Rectal smooth muscle tissue (tissue), 1 donor: Measurements from ENCODE around the gene SLC35G6.
"Not testable (repeated sequence)": the region's sequence is repeated elsewhere in the genome, so short reads cannot be mapped to it uniquely, and the experiment has no call there.

Source experiments
- H3K27ac ChIP-seq: one replicate; pipeline ENCODE4 v1.7.0; 2013; ENCODE audit warnings: low read depth, low read length, inconsistent platforms
- H3K27me3 ChIP-seq: one replicate; pipeline ENCODE4 v1.7.0; 2013; ENCODE audit warnings: low read length; ENCODE audit not compliant: control insufficient read depth, insufficient read depth
- H3K36me3 ChIP-seq: one replicate; pipeline ENCODE4 v1.7.0; 2013; ENCODE audit warnings: low read length; ENCODE audit not compliant: control insufficient read depth, insufficient read depth
- H3K4me1 ChIP-seq: one replicate; pipeline ENCODE4 v1.7.0; 2013; ENCODE audit warnings: low read length; ENCODE audit not compliant: control insufficient read depth, insufficient read depth
- H3K4me3 ChIP-seq: one replicate; pipeline ENCODE4 v1.7.0; 2013; ENCODE audit warnings: low read length
- H3K9ac ChIP-seq: one replicate; pipeline ENCODE4 v1.7.0; 2013; ENCODE audit warnings: low read length

SLC35G6 gene

GRCh38 chr17:7481275-7481674 lies at the start of gene SLC35G6:
Gene SLC35G6, plus strand, starts transcription at chr17:7481446. Its CDS starts 71 bp downstream, at chr17:7481517.
- Histone ChIP-seq H3K27ac (peak within 1 kb of the TSS; percentile 97), H3K4me1 (peaks cover 29% of the 10 kb centered on the region)
- not testable (repeated sequence) for H3K27me3 ChIP-seq, H3K36me3 ChIP-seq, H3K9ac ChIP-seq, H3K4me3 ChIP-seq

DNA sequence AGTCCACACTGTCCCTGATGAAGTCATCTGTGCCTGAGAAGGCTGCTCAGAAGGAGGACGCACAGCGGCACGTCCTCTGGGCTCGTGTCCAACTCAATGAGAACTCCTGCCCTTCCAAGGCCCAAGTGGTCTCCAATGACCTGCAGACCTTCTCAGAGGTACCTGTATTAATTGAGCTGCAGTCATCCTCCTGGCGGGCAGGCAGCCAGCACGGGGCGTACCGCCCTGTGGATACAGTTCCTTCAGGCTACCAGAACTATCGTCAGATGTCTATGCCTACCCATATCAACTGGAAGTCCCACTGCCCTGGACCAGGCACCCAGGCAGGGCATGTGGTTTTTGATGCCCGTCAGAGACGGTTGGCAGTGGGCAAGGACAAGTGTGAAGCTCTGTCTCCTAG lies 49.0 kb upstream of the SLC35G6 start:
- Histone ChIP-seq H3K9ac (no peak overlapping the region), H3K36me3 (no peaks in the 10 kb centered on the region), H3K4me3 (no peak overlapping the region), H3K27me3 (no peaks in the 10 kb centered on the region), H3K27ac (no peak overlapping the region), H3K4me1 (peaks cover 9% of the 10 kb centered on the region)

DNA sequence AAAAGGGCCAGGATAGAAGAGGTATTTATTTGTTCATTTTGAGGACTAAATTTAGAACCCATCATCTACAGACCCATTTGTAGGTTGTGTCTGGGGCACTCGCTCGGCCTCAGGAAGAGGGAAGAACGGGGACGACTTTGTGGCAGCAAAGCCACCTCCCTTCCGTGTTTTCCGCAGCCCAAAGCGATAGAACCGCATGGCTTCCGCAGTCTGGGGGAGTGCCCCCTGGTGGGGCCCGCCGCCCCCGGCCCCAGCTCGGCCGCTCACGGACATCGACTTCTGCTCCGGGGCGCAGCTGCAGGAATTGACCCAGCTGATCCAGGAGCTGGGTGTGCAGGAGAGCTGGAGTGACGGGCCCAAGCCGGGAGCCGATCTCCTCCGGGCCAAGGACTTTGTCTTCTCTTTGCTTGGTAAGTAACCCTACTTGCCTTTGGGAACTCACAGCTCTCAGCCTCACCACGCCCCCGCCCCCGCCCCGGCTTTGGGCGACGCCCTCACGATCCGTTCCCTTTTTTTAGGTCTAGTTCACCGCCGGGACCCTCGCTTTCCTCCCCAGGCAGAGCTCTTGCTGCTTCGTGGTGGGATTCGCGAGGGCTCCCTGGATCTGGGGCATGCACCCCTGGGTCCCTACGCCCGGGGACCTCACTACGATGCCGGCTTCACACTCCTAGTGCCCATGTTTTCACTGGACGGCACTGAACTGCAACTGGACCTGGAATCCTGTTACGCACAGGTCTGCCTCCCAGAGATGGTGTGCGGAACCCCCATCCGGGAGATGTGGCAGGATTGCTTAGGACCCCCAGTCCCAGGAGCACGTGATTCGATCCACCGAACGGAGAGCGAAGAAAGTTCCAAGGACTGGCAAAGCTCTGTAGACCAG lies 45.3 kb upstream of the SLC35G6 start:
- Histone ChIP-seq H3K4me1 (peaks cover 15% of the 10 kb centered on the region), H3K9ac (peak overlapping the region; percentile 57), H3K4me3 (peak overlapping the region; percentile 67), H3K36me3 (no peaks in the 10 kb centered on the region), H3K27me3 (peaks cover 24% of the 10 kb centered on the region), H3K27ac (no peak overlapping the region)

GRCh38 chr17:7436556-7437368 lies 44.5 kb upstream of the SLC35G6 start:
- no peaks in the 10 kb centered on the region for H3K36me3 ChIP-seq
- H3K27me3 ChIP-seq, result peaks cover 29% of the 10 kb centered on the region
- H3K4me3 ChIP-seq, result peak overlapping the region; percentile 67
- no peak overlapping the region for H3K9ac ChIP-seq
- no peak overlapping the region for H3K27ac ChIP-seq
- H3K4me1 ChIP-seq, result peaks cover 15% of the 10 kb centered on the region

- Histone ChIP-seq H3K27me3 (peaks cover 32% of the 10 kb centered on the region), H3K9ac (no peak overlapping the region), H3K36me3 (no peaks in the 10 kb centered on the region), H3K4me1 (peaks cover 15% of the 10 kb centered on the region), H3K27ac (no peak overlapping the region), H3K4me3 (peak overlapping the region; percentile 40)
Observed at GRCh38 chr17:7437369-7437863, 43.8 kb upstream of the SLC35G6 start.

DNA sequence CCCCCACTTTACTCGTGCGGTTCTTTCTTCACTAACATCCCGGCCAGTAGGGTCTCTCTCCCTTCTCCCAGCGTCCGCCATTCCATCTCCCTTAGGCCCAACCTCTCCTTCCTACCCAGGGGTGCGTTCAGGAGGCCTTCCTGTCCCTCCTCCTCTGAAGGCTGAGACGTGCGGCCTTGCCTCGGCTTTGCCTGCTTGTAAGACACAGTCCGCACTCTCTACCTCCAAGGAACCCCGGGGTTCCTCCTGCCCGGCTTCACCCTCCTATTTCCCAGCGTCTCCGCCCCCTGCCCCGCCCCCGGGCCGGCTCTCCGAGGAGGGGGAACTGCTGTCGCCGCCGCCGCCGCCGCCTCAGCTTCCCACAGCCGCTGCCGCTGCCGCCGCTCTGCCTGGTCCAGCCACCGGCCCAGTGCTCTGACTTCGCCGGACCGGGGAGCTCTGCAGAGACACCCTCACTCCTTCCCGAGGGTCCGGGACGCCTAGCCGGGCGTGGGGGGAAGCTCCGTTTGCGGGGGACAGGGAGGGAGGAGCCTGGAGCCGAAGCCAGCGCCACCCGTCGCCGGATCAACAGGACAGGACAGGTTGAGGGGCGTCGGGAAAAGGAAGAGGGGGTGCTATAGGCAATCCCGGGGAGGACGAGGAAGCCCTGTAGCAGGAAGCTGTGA lies 43.2 kb upstream of the SLC35G6 start:
- Histone ChIP-seq H3K27me3 (peaks cover 32% of the 10 kb centered on the region), H3K27ac (no peak overlapping the region), H3K9ac (peak overlapping the region; percentile 10), H3K4me3 (peak overlapping the region; percentile 40), H3K4me1 (peaks cover 15% of the 10 kb centered on the region), H3K36me3 (no peaks in the 10 kb centered on the region)

DNA sequence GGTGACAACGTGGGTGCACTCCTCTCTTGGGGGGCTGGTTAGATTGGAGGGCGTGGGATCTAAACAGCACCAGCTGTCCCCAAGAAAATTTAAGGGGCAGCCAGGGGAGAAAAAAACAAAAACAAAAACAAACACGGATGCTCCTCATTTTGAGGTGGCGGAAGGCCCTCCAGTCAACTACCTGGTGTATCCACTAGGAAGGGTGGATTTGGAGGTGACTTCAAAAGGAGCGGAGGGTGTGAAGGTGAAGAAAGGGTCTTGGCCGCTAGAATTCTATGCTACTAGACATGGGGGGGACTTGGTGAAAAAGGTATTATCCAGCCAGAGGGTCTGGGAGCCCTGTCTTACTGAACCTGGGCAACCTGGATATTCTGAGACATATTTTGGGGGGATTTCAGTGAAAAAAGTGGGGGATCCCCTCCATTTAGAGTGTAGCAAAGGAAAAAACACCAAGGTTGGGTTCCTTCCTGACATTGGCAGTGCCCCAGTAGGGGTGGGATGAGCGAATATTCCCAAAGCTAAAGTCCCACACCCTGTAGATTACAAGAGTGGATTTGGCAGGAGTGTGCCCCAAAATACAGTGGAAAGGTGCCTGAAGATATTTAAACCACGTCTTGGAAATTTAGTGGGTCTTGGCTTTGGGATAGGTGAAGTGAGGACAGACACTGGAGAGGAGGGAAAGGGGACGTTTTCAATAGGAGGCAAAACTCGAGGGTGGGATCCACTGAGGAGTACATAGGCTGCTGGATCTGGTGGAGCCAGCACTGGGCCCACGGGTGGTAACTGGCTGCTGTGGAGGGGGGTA lies 42.4 kb upstream of the SLC35G6 start:
- no peaks in the 10 kb centered on the region for H3K36me3 ChIP-seq
- peaks cover 32% of the 10 kb centered on the region for H3K27me3 ChIP-seq

GRCh38 chr17:7439462-7440112 lies 41.7 kb upstream of the SLC35G6 start, which contains the start of gene FGF11:
Gene FGF11, plus strand, starts transcription at chr17:7439512. Its CDS starts 109 bp downstream, at chr17:7439621.
- H3K27ac ChIP-seq, result no peak within 1 kb of the TSS
- peaks cover 32% of the 10 kb centered on the region for H3K27me3 ChIP-seq
- peak within 1 kb of the TSS; percentile 57 for H3K4me3 ChIP-seq
- H3K36me3 ChIP-seq, result no peaks in the 10 kb centered on the region
- peaks cover 15% of the 10 kb centered on the region for H3K4me1 ChIP-seq
- peak within 1 kb of the TSS; percentile 10 for H3K9ac ChIP-seq

More for the DNA sequence above, 42.4 kb upstream of the SLC35G6 start:
- peak overlapping the region; percentile 24 for H3K4me3 ChIP-seq
- H3K4me1 ChIP-seq, result peaks cover 15% of the 10 kb centered on the region
- H3K9ac ChIP-seq, result peak overlapping the region; percentile 10
- H3K27ac ChIP-seq, result no peak overlapping the region

GRCh38 chr17:7440113-7440833 lies 41.0 kb upstream of the SLC35G6 start:
- H3K4me3 ChIP-seq, result peak overlapping the region; percentile 57
- no peak overlapping the region for H3K27ac ChIP-seq
- H3K27me3 ChIP-seq, result peaks cover 36% of the 10 kb centered on the region
- H3K36me3 ChIP-seq, result no peaks in the 10 kb centered on the region
- H3K4me1 ChIP-seq, result peaks cover 15% of the 10 kb centered on the region
- H3K9ac ChIP-seq, result no peak overlapping the region

DNA sequence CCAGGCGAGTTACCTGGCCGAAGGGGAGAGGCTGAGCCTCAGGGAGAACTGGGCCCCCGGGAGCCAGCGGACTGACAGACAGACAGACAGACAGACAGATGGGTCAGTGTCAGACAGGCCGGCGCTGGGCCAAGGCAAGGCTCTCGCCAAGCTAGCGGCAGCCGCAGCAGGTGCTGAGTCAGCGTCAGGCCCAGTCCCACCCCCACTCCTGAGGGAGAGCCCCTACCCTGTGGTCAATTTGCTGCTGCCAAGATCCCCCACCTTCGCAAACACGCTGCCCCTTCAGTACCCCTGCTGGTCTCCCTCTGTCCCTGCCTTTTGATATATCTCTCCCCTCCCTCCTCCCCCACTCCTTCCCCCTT lies 40.4 kb upstream of the SLC35G6 start:
- H3K27ac ChIP-seq, result no peak overlapping the region
- peaks cover 11% of the 10 kb centered on the region for H3K4me1 ChIP-seq
- H3K36me3 ChIP-seq, result no peaks in the 10 kb centered on the region
- H3K27me3 ChIP-seq, result peaks cover 39% of the 10 kb centered on the region
- no peak overlapping the region for H3K9ac ChIP-seq
- no peak overlapping the region for H3K4me3 ChIP-seq

- Histone ChIP-seq H3K4me1 (peaks cover 10% of the 10 kb centered on the region), H3K27ac (no peak overlapping the region), H3K27me3 (peaks cover 39% of the 10 kb centered on the region), H3K9ac (no peak overlapping the region), H3K4me3 (no peak overlapping the region), H3K36me3 (no peaks in the 10 kb centered on the region)
Observed at GRCh38 chr17:7441266-7441665, 40.0 kb upstream of the SLC35G6 start.
